Stimulated activated naive CD8-positive, alpha-beta T cell treated with anti-CD3 and anti-CD28 coated beads, Interleukin-15, Interleukin-2, amounts not matched to agents 100 ng/mL and 50 ng/mL, for 24 hours (primary cell): ENCODE measurements around the gene ZNF470.
A peak's percentile ranks its signal among the peaks of the same experiment; 100 is the strongest.

Experiments used
- H3K27ac Mint-ChIP-seq: one replicate; pipeline ENCODE4 v1.8.0; 2021; ENCODE audit warnings: mild to moderate bottlenecking, mixed read lengths
- H3K27me3 Mint-ChIP-seq: one replicate; pipeline ENCODE4 v1.8.0; 2021; ENCODE audit warnings: mixed read lengths
- H3K36me3 Mint-ChIP-seq: one replicate; pipeline ENCODE4 v1.8.0; 2021; ENCODE audit warnings: low read depth, mixed read lengths
- H3K4me1 Mint-ChIP-seq: one replicate; pipeline ENCODE4 v1.8.0; 2021; ENCODE audit warnings: low read depth, mixed read lengths
- H3K4me3 Mint-ChIP-seq: one replicate; pipeline ENCODE4 v1.8.0; 2021; ENCODE audit warnings: mild to moderate bottlenecking, mixed read lengths
- H3K9me3 Mint-ChIP-seq: one replicate; pipeline ENCODE4 v1.8.0; 2021; ENCODE audit warnings: mixed read lengths

ZNF470 gene

DNA sequence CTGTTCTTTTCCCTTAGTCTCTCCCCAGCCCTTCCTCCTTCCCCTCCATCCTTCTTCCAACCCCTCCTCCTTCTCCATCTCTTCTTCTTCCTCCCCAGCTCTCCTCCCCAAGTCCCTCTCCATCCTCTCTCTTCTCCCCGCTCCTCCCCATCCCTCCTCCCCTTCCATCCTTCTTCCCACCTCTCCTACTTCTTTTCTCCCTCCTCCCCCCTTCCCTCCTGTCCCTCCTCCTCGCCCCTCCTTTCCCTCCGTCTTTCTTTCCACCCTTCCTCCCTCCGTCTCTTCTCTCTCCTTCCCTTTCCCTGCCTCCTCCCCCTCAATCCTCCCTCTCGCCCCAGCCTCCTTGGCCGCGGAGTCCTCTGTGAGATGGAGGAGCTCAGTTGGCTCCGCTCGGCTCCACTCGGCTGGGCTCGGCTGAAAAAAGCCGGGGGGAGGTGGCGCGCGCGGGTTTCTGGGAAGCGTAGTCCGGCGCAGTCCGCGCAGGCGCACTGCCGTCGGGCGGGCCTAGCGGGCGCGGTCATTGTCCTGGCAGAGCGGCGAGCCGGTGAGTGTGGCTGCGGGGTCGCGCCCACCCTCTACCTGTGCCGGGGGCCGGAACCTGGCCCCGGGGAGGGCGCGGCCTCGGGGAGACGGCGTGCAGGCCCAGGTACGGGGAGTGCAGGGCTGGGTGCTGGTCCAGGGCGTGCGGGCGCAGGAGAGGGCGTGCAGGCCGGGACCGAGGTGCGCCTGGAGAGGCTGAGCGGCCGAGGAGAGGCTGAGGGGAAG is 27.7 kb downstream of the ZNF470 start, which contains the start of gene ZNF71:
ZNF71 (plus strand) TSS at position 520 of the 765 bp plus-strand sequence. CDS start 6,257 bp downstream, outside the sequence.
- Mint-ChIP-seq H3K27me3 (no peaks in the 10 kb centered on the region), H3K36me3 (peaks cover 25% of the 10 kb centered on the region), H3K9me3 (peaks cover 40% of the 10 kb centered on the region), H3K4me3 (peak within 1 kb of the TSS; percentile 89), H3K27ac (peak within 1 kb of the TSS; percentile 65), H3K4me1 (peaks cover 14% of the 10 kb centered on the region)

DNA sequence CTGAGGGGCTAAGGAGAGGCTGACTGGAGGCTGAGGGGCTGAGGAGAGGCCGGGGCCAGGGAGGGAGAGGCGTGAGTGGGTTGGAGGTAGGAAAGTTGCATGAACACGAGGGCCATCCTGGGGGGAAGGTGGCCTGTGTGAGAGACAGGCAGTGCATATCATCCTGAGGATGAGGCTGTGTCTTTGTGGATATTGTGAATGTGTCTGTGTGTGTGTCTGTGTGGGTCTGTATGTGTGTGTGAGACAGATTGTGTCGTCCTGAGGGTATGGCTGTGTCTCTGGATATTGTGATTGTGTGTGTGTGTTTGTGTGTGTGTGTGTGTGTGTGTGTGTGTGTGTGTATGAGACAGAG is 28.3 kb downstream of the ZNF470 start:
- Mint-ChIP-seq H3K9me3 (peaks cover 41% of the 10 kb centered on the region), H3K36me3 (peaks cover 28% of the 10 kb centered on the region), H3K27me3 (no peaks in the 10 kb centered on the region)

DNA sequence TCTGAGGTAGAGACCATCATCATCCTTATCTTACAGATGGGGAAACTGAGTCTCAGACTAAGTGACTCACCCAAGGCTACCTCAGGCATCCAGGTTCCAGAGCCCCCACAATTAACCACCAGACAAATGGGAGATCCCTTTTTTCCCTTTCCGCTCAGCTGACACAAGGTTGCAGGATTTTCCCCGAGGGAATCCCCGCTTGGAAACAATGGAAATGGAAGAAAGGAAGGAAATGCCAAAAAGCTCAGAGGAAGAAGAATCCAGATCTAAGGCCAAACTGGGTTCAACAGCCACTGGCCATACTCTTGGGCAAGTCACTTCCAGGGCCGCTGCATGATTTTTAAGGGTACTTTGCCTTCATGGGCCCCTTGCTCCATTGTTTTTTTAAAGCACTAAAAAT is 29.4 kb downstream of the ZNF470 start:
- Mint-ChIP-seq H3K9me3 (peaks cover 46% of the 10 kb centered on the region), H3K27me3 (no peaks in the 10 kb centered on the region), H3K4me1 (peaks cover 14% of the 10 kb centered on the region), H3K27ac (no peak overlapping the region), H3K36me3 (peaks cover 35% of the 10 kb centered on the region), H3K4me3 (no peak overlapping the region)

More for the DNA sequence above, 28.3 kb downstream of the ZNF470 start:
- H3K4me1 Mint-ChIP-seq = peaks cover 14% of the 10 kb centered on the region
- peak overlapping the region; percentile 89 for H3K4me3 Mint-ChIP-seq
- peak overlapping the region; percentile 65 for H3K27ac Mint-ChIP-seq

DNA sequence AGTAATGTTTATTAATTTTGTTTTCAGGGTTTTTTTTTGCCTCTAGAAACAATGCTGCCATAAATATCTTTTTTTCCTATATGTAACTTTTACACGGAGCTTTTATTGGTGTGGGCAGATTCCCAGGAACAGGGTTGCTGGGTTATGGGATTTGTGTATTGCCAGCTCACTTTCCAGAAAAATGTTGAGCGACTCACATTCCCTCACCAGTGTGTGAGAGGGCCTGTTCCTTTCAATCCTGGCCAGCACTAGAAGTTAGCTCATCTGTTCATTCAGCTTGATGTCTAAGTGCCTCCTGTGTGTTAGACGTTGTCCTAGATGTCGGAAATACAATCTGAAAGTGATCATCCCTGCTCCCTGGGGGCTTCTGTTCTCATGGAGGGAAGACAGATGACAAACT is 30.4 kb downstream of the ZNF470 start:
- Mint-ChIP-seq H3K27ac (no peak overlapping the region), H3K4me1 (peaks cover 14% of the 10 kb centered on the region), H3K27me3 (no peaks in the 10 kb centered on the region), H3K4me3 (no peak overlapping the region), H3K9me3 (peaks cover 41% of the 10 kb centered on the region), H3K36me3 (peaks cover 46% of the 10 kb centered on the region)

DNA sequence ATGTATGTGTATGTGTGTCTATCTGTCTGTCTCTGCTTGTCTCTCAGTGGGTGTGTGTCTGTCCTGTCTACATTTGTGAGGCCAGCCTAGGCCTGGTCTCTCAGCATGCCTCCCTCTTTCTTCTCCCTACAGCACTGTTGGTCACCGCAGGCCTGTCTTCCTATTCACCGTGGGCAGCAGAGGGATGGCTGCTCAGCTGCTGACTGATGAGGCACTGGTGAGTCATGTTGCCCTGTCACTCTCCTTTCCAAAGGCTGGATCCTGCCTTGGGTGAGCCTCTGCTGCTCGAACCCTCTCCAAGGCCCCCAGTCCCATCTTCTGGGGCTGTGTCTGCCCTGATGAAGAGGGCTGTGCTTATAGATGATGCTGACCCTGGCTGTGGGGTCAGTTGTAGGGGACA is 34.1 kb downstream of the ZNF470 start:
- no peak overlapping the region for H3K4me3 Mint-ChIP-seq
- H3K4me1 Mint-ChIP-seq = peaks cover under 1% of the 10 kb centered on the region
- H3K27me3 Mint-ChIP-seq = no peaks in the 10 kb centered on the region
- H3K36me3 Mint-ChIP-seq = peaks cover 78% of the 10 kb centered on the region
- peaks cover 36% of the 10 kb centered on the region for H3K9me3 Mint-ChIP-seq
- no peak overlapping the region for H3K27ac Mint-ChIP-seq

DNA sequence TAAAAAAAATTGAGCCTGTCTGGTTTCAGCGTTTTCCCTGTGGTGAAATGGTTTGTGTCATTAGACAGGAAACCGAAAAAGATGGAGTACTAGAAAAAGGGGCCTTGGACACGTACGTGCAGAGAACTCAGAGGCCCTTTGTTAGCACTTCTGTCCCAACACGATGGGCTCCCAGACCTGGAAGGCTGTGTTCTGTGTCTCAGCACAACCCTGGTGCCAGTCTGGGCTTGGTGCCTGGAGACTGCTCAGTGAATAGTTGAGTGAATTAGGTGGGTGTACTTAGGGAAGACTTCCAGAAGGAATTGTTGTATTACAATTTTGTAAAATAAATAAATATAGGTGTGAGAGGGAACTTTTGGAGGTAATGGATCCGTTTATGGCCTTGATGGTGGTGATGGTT is 36.6 kb downstream of the ZNF470 start:
- peaks cover 85% of the 10 kb centered on the region for H3K36me3 Mint-ChIP-seq
- peaks cover 32% of the 10 kb centered on the region for H3K9me3 Mint-ChIP-seq
- no peaks in the 10 kb centered on the region for H3K4me1 Mint-ChIP-seq
- no peaks in the 10 kb centered on the region for H3K27me3 Mint-ChIP-seq
- no peak overlapping the region for H3K27ac Mint-ChIP-seq
- H3K4me3 Mint-ChIP-seq = no peak overlapping the region

DNA sequence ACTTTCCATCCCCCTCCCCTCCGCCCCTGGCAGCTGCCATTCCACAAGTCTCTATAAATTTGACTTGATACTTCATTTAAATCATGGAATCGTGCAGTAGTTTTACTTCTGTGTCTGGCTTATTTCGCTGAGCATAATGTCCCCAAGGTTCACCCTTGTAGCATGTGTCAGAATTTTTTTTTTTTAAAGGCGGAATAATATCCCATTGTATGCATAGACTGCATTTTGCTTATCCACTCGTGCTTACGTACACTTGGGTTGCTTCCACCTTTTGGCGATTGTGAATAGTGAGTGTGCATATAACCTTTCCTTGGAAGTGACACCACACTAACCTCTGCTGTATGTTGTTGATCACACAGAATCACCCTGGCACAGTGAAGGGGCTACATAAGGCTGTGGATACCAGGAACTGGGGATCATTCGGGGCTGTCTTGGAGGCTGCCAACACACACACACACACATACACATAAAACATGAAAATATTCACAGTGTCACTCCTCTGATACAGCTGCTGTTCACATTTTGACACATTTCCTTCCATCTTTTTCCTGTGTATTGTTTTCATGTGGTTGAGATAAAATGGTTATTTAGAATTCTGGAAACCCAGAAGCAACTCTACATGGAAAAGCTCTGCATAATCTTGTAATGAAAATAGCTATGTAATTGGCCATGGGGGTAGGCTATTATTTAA is 41.2 kb downstream of the ZNF470 start:
- H3K4me1 Mint-ChIP-seq = no peaks in the 10 kb centered on the region
- no peak overlapping the region for H3K4me3 Mint-ChIP-seq
- no peak overlapping the region for H3K27ac Mint-ChIP-seq
- H3K36me3 Mint-ChIP-seq = peaks cover 89% of the 10 kb centered on the region
- no peaks in the 10 kb centered on the region for H3K27me3 Mint-ChIP-seq
- peaks cover 39% of the 10 kb centered on the region for H3K9me3 Mint-ChIP-seq

DNA sequence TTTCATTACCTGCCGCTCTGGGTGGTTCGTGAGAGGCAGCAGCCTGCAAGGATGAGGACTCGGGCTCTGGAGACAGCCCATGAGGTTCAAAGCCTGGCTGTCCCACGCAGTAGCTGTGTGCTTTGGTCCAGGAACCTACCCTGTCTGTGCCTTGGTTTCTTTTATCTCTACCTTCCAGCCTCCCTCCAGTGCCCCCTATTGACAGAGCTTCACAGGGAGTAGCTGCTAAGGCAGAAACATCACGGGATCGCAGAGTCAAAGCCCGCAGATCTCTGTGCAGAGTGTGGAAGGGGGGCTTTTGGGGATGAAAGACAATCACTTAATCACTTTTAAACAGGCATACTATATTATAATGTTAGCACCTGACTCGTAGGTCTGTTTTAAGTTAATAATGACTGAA is 44.0 kb downstream of the ZNF470 start:
- Mint-ChIP-seq H3K4me1 (no peaks in the 10 kb centered on the region), H3K4me3 (no peak overlapping the region), H3K27me3 (no peaks in the 10 kb centered on the region), H3K9me3 (peaks cover 56% of the 10 kb centered on the region), H3K27ac (no peak overlapping the region), H3K36me3 (peaks cover 93% of the 10 kb centered on the region)

DNA sequence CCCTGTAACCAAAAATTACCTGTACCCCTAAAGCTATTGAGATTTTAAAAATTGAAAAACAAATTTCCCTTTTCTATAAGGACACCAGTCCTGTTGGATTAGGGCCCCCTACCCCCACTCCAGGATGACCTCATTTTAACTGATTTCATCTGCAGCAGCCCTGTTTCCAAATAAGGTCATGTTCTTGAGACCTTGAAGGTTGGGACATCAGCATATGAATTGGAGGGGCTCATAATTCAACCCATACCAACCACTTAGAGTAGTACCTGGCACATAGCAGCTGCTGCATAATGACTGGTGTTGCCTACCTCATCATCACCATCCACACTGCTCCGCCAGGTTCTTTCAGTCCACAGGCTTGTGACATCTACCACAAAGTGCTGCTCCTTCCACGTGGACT is 45.5 kb downstream of the ZNF470 start:
- H3K4me1 Mint-ChIP-seq = no peaks in the 10 kb centered on the region
- peaks cover 96% of the 10 kb centered on the region for H3K36me3 Mint-ChIP-seq
- H3K27ac Mint-ChIP-seq = no peak overlapping the region
- no peaks in the 10 kb centered on the region for H3K27me3 Mint-ChIP-seq
- no peak overlapping the region for H3K4me3 Mint-ChIP-seq
- peaks cover 69% of the 10 kb centered on the region for H3K9me3 Mint-ChIP-seq

DNA sequence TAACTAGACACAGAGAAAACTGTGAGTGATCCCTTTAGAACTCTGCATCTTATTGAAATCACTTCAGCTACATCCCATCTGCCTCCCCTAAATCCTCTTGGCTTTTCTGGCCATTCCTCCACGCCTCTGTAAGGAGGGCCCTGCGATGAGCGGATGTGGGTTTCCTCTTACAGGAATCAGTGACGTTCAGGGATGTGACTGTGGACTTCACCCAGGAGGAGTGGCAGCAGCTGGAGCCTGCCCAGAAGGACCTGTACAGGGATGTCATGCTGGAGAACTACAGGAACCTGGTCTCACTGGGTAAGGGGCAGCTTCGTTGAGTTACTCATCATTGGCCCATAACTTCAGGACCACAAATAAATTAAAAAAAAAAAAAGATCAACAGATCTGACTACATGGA is 46.4 kb downstream of the ZNF470 start:
- H3K36me3 Mint-ChIP-seq = peaks cover 95% of the 10 kb centered on the region
- no peak overlapping the region for H3K27ac Mint-ChIP-seq

DNA sequence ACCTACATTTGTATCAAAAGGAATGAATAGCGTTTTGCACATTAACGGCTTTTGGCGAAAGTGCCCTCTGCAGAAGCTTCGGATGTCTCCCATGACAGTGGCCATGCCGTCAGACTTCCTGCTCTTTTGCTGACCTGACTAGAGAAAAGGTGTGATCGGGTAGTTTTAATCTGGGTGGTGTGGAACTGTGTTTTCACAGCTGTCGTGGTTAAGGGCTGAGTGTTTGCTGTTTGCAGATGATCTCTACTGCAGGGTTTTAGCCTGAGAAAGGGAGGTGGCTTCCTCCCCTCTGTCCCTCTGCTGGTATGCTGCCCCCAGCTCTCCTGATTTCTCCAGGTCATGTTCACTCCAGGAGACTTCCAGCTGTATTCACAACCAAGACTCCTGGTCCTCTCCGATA is 50.3 kb downstream of the ZNF470 start:
- Mint-ChIP-seq H3K4me3 (no peak overlapping the region), H3K27me3 (no peaks in the 10 kb centered on the region), H3K9me3 (peaks cover 61% of the 10 kb centered on the region), H3K36me3 (peaks cover 91% of the 10 kb centered on the region), H3K27ac (no peak overlapping the region), H3K4me1 (no peaks in the 10 kb centered on the region)

More for the DNA sequence above, 46.4 kb downstream of the ZNF470 start:
- H3K4me1 Mint-ChIP-seq = no peaks in the 10 kb centered on the region
- no peaks in the 10 kb centered on the region for H3K27me3 Mint-ChIP-seq
- H3K4me3 Mint-ChIP-seq = no peak overlapping the region
- H3K9me3 Mint-ChIP-seq = peaks cover 71% of the 10 kb centered on the region

DNA sequence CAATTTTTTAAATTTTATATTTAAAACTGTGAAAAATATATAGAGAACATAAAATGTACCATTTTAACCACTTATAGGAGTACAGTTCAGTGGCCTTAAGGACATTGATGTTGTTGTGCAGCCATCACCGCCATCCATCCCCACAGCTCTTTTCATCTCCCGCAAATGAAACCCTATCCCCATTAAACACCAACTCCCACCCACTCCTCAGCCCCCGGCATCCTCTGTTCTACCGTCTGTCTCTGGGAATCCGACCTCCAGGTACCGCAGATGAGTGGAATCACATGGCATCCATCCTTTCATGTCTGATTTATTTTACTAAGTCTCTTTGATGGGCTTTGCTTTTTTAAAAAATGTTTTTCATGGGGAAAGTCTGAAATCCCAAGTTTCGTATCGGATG is 51.9 kb downstream of the ZNF470 start:
- H3K36me3 Mint-ChIP-seq = peaks cover 89% of the 10 kb centered on the region
- H3K4me1 Mint-ChIP-seq = no peaks in the 10 kb centered on the region
- H3K27ac Mint-ChIP-seq = no peak overlapping the region
- H3K4me3 Mint-ChIP-seq = no peak overlapping the region
- no peaks in the 10 kb centered on the region for H3K27me3 Mint-ChIP-seq
- peaks cover 47% of the 10 kb centered on the region for H3K9me3 Mint-ChIP-seq

DNA sequence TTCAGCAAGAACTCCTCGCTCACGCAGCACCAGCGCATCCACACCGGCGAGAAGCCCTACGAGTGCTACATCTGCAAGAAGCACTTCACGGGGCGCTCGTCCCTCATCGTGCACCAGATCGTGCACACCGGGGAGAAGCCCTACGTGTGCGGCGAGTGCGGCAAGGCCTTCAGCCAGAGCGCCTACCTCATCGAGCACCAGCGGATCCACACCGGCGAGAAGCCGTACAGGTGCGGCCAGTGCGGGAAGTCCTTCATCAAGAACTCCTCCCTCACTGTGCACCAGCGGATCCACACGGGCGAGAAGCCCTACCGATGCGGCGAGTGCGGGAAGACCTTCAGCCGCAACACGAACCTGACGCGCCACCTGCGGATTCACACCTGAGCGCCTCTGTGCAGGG is 55.1 kb downstream of the ZNF470 start:
- peaks cover 74% of the 10 kb centered on the region for H3K36me3 Mint-ChIP-seq
- no peak overlapping the region for H3K27ac Mint-ChIP-seq

DNA sequence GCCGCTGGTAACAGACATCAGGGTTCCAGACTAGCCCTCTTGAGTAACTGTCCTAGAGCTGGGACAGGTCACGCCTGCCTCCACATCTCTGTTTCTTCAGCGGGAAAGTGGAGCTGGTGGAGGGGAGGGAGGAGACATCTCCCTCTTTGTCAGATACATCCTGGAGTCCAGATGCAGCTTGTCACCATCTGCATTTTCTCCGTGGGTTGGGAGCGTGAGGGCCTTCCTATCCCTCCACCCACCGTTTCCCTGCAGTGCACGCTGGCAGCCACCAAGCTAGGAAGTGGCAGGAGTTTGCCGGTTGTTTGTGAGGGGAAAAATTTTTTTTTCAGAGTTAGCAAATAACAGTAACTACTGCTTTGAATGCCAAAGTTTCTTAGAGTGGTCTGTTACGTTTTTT is 55.7 kb downstream of the ZNF470 start:
- peaks cover 67% of the 10 kb centered on the region for H3K36me3 Mint-ChIP-seq
- no peaks in the 10 kb centered on the region for H3K27me3 Mint-ChIP-seq
- H3K27ac Mint-ChIP-seq = no peak overlapping the region
- H3K9me3 Mint-ChIP-seq = peaks cover 32% of the 10 kb centered on the region
- H3K4me3 Mint-ChIP-seq = no peak overlapping the region
- no peaks in the 10 kb centered on the region for H3K4me1 Mint-ChIP-seq

More for the DNA sequence above, 55.1 kb downstream of the ZNF470 start:
- H3K9me3 Mint-ChIP-seq = peaks cover 33% of the 10 kb centered on the region
- no peak overlapping the region for H3K4me3 Mint-ChIP-seq
- H3K4me1 Mint-ChIP-seq = no peaks in the 10 kb centered on the region
- no peaks in the 10 kb centered on the region for H3K27me3 Mint-ChIP-seq

DNA sequence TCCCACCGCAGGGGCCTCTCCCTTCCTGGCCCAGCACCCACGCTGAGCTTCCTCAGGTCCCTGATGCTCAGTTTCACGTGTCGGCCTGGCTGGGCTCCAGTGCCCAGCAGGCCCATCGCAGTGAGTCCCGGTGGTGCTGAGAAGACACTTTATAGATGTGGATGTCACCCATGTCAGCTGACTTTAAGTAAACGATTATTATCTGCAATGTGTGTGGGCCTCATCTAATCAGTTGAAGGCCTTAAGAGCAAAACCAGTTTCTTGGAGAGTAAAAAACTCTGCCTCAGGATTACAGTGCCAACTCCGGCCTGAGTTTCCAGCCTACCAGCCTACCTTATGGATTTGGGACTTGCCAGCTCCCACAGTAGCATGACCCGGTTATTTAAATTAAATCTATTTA is 58.4 kb downstream of the ZNF470 start:
- H3K4me3 Mint-ChIP-seq = no peak overlapping the region

More for the DNA sequence above, 58.4 kb downstream of the ZNF470 start:
- Mint-ChIP-seq H3K27me3 (no peaks in the 10 kb centered on the region), H3K9me3 (peaks cover 27% of the 10 kb centered on the region), H3K27ac (no peak overlapping the region), H3K36me3 (peaks cover 53% of the 10 kb centered on the region), H3K4me1 (no peaks in the 10 kb centered on the region)
